Transverse colon (tissue), 4 donors: Measurements from ENCODE around the gene PACSIN1.

Source experiments
- EP300 ChIP-seq: sonication (generic); formaldehyde crosslinking; IDR thresholded peaks from one replicate; pipeline ENCODE4 v1.6.1; 2017; ENCODE audit warnings: antibody characterized with exemption, low read depth
- POLR2A ChIP-seq: fragments of 450-650 bp; IDR thresholded peaks from one replicate; pipeline ENCODE4 v1.6.1; 2016; ENCODE audit warnings: antibody characterized with exemption, mild to moderate bottlenecking, moderate library complexity
- POLR2AphosphoS5 ChIP-seq, 3 donors: sonication (generic); formaldehyde crosslinking; IDR thresholded peaks; one replicate each; pipeline ENCODE4 v1.6.1; 2016; ENCODE audit warnings: antibody characterized with exemption in 3 of 3
- TF ChIP-seq, protein P1 (sequence below), 5 experiments: fragments of 200-600 bp in 3 of 5; fragments of 450-650 bp in 2 of 5; sonication (generic) in 3 of 5; IDR thresholded peaks; 1 replicate in 2 of 5; 2 replicates in 3 of 5; pipeline ENCODE4 v1.5.1; 2016 to 2017; ENCODE audit warnings: antibody characterized with exemption in 5 of 5, inconsistent platforms in 3 of 5, mild to moderate bottlenecking in 2 of 5, moderate library complexity in 1 of 5

DNA sequence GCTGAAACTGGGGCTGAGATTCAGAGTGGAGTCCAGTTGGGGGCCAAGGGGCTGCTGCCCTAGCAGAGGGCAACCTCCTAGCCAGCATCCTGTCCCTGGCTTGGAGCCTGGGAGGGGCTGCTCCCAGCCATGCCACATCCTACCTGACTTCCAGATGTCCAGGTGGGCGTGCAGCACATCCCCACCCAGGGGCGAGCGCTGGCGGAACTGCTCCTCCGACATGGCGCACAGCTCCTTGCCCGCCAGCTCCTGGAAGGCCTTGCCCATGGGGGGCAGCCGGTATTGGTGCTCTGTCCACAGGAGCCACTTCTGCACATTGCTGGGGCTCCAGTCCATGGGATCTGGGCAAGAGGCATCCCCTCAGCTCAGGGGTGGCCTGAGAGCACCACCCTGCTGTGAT is 75.0 kb downstream of the PACSIN1 start:
- TF ChIP-seq, protein P1, sequence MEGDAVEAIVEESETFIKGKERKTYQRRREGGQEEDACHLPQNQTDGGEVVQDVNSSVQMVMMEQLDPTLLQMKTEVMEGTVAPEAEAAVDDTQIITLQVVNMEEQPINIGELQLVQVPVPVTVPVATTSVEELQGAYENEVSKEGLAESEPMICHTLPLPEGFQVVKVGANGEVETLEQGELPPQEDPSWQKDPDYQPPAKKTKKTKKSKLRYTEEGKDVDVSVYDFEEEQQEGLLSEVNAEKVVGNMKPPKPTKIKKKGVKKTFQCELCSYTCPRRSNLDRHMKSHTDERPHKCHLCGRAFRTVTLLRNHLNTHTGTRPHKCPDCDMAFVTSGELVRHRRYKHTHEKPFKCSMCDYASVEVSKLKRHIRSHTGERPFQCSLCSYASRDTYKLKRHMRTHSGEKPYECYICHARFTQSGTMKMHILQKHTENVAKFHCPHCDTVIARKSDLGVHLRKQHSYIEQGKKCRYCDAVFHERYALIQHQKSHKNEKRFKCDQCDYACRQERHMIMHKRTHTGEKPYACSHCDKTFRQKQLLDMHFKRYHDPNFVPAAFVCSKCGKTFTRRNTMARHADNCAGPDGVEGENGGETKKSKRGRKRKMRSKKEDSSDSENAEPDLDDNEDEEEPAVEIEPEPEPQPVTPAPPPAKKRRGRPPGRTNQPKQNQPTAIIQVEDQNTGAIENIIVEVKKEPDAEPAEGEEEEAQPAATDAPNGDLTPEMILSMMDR (IDR thresholded peaks at IDR 0.05): no peak
- no peak for TF ChIP-seq POLR2AphosphoS5 (IDR thresholded peaks at IDR 0.05)
- no peak for TF ChIP-seq POLR2A
- no peak for TF ChIP-seq EP300
